Stomach (tissue), 9 donors: ENCODE results near the gene DCXR. TPM values are rescaled to one million over a fixed set of nuclear protein-coding genes. Genes with fewer than 3 reads are reported as not detected.

Source experiments
- DNase-seq, 2 donors: peaks; one replicate each; pipeline versions ENCODE4 v3.0.0 to v3.0.0-alpha.2; 2013 to 2019
- H3K27ac ChIP-seq, 5 donors: fragments of 200-600 bp in 4 of 5; sonication (generic) in 4 of 5; one replicate each; pipeline ENCODE4 v1.5.1; 2013 to 2019; ENCODE audit warnings: mild to moderate bottlenecking in 1 of 5, moderate library complexity in 1 of 5
- H3K27me3 ChIP-seq, 3 donors: fragments of 200-600 bp; sonication (generic); one replicate each; pipeline ENCODE4 v1.5.1; 2017 to 2019; ENCODE audit warnings: mixed run types in 1 of 3
- H3K36me3 ChIP-seq, 4 donors: fragments of 200-600 bp; sonication (generic); 1 replicate in 3 of 4; 2 replicates in 1 of 4; pipeline ENCODE4 v1.5.1; 2016 to 2019
- H3K4me1 ChIP-seq, 4 donors: fragments of 200-600 bp; sonication (generic); one replicate each; pipeline ENCODE4 v1.5.1; 2016 to 2019
- H3K4me3 ChIP-seq, 4 donors: fragments of 200-600 bp; sonication (generic) in 3 of 4; one replicate each; pipeline ENCODE4 v1.5.1; 2016 to 2019; ENCODE audit warnings: mild to moderate bottlenecking in 1 of 4
- H3K9me3 ChIP-seq, 4 donors: fragments of 200-600 bp; sonication (generic); one replicate each; pipeline ENCODE4 v1.5.1; 2016 to 2019
- EP300 ChIP-seq: sonication (generic); formaldehyde crosslinking; IDR thresholded peaks from one replicate; pipeline ENCODE4 v1.6.1; 2017; ENCODE audit warnings: antibody characterized with exemption
- POLR2A ChIP-seq, 4 donors: fragments of 450-650 bp; IDR thresholded peaks; one replicate each; pipeline ENCODE4 v1.6.1; 2016; ENCODE audit warnings: antibody characterized with exemption in 4 of 4, control low read depth in 2 of 4, mild to moderate bottlenecking in 1 of 4, moderate library complexity in 1 of 4
- POLR2AphosphoS5 ChIP-seq, 3 donors: sonication (generic); formaldehyde crosslinking; IDR thresholded peaks; one replicate each; pipeline ENCODE4 v1.6.1; 2016; ENCODE audit warnings: antibody characterized with exemption in 3 of 3
- WGBS, 5 donors: extraction: QIAGEN DNeasy Blood & Tissue Kit in 3 of 5; methylation state at CpG; one replicate each; pipeline versions ENCODE4 v1.1.5 to v1.1.7; 2013 to 2018; 5-methylcytosine and 5-hydroxymethylcytosine counted together
- intact Hi-C: fragments of 100-400 bp; cut with DNase I; formaldehyde crosslinking; loops from one replicate; pipeline ENCODE4 v1.15.1; 2023; ENCODE audit warnings: low total_unique reads
- polyA plus RNA-seq, 3 donors: library from polyadenylated mRNA; stranded (reverse); fragments of 200-250 nt; gene quantifications; one replicate each; pipeline ENCODE4 v1.2.3, GENCODE V29; 2013
- total RNA-seq, 5 donors: library from RNA; depleted of rRNA; stranded (reverse); fragments of >200 nt; gene quantifications; one replicate each; pipeline versions ENCODE4 v1.1.0 to v1.2.3, GENCODE V29; 2014 to 2016
- TF ChIP-seq, protein P1 (sequence below), 7 experiments: fragments of 450-650 bp in 4 of 7; fragments of 200-600 bp in 3 of 7; sonication (generic) in 3 of 7; IDR thresholded peaks; one replicate each; pipeline ENCODE4 v1.5.1; 2016 to 2019; ENCODE audit warnings: antibody characterized with exemption in 7 of 7, control low read depth in 2 of 7, mild to moderate bottlenecking in 1 of 7
- donor health status: healthy with polysubstance abuse.
- donor health status: Bipolar disorder and iron deficiency.
- donor health status: healthy.

Gene DCXR
- total and polyA plus RNA-seq, 8 donors, result 11.1 to 461 (median 231) TPM

DNA sequence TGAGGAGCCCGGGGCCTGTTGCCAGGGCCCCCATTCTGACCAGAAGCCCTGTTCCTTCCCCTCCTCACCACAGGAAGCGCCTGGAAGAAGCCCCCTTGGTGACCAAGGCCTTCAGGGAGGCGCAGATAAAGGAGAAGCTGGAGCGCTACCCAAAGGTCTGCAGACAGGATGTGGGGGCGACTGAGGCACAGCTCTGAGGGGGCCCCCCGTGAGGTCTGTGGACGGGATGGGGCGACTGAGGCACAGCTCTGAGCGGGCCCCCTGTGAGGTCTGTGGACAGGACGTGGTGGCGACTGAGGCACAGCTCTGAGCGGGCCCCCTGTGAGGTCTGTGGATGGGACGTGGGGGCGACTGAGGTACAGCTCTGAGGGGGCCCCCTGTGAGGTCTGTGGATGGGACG lies 28.1 kb downstream of the DCXR start:
- intact Hi-C loops, result no loop called here
- H3K4me1 ChIP-seq, result peaks cover 0 to 28% (median 11%) of the 10 kb centered on the region in 4 donors
- no peaks in the 10 kb centered on the region for H3K27me3 ChIP-seq
- 86 to 94% (median 89%) methylated on average over 11 to 15 of the region's 15 CpGs for WGBS, 5 donors
- DNase-seq, result no peak
- H3K36me3 ChIP-seq, result peaks cover 0 to 40% (median 30%) of the 10 kb centered on the region in 4 donors
- TF ChIP-seq EP300, result no peak
- H3K9me3 ChIP-seq, result no peaks in the 10 kb centered on the region
- H3K27ac ChIP-seq, result no peak overlapping the region
- H3K4me3 ChIP-seq, result no peak overlapping the region

DNA sequence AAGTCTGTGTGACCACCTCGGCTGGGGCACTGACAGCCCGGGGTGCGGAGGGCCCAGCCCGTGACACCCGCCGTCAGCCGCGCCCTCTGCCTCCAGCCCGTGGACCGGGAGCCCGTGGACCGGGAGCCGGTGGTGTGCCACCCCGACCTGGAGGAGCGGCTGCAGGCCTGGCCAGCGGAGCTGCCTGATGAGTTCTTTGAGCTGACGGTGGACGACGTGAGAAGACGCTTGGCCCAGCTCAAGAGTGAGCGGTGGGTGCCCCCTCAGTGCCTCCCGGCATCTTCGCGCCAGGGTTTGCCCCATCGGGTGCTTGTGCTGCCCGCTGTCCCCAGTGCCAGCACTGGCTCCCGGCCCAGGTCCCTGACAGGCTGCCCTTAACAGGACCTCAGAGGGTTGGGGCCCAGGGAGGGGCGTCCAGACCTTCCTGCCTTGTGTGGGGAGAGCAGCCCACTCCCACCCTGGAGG lies 28.5 kb downstream of the DCXR start:
- H3K27me3 ChIP-seq, result no peaks in the 10 kb centered on the region
- 88 to 95% (median 93%) methylated on average over 5 to 28 of the region's 28 CpGs for WGBS, 5 donors
- TF ChIP-seq, protein P1, sequence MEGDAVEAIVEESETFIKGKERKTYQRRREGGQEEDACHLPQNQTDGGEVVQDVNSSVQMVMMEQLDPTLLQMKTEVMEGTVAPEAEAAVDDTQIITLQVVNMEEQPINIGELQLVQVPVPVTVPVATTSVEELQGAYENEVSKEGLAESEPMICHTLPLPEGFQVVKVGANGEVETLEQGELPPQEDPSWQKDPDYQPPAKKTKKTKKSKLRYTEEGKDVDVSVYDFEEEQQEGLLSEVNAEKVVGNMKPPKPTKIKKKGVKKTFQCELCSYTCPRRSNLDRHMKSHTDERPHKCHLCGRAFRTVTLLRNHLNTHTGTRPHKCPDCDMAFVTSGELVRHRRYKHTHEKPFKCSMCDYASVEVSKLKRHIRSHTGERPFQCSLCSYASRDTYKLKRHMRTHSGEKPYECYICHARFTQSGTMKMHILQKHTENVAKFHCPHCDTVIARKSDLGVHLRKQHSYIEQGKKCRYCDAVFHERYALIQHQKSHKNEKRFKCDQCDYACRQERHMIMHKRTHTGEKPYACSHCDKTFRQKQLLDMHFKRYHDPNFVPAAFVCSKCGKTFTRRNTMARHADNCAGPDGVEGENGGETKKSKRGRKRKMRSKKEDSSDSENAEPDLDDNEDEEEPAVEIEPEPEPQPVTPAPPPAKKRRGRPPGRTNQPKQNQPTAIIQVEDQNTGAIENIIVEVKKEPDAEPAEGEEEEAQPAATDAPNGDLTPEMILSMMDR (IDR thresholded peaks at IDR 0.05), result no peak
- TF ChIP-seq POLR2A (IDR thresholded peaks at IDR 0.05) (no peak), EP300 (no peak), POLR2AphosphoS5 (IDR thresholded peaks at IDR 0.05) (no peak)
- intact Hi-C loops, result no loop called here
- H3K9me3 ChIP-seq, result no peaks in the 10 kb centered on the region
- H3K27ac ChIP-seq, result no peak overlapping the region
- peaks cover 0 to 40% (median 30%) of the 10 kb centered on the region in 4 donors for H3K36me3 ChIP-seq
- H3K4me1 ChIP-seq, result peaks cover 0 to 28% (median 13%) of the 10 kb centered on the region in 4 donors
- H3K4me3 ChIP-seq, result no peak overlapping the region
- no peak for DNase-seq

GRCh38 chr17:82008258-82008940 lies 29.1 kb downstream of the DCXR start:
- H3K36me3 ChIP-seq, result peaks cover 0 to 40% (median 27%) of the 10 kb centered on the region in 4 donors
- peaks cover 3 to 32% (median 16%) of the 10 kb centered on the region in 4 donors for H3K4me1 ChIP-seq
- H3K9me3 ChIP-seq, result no peaks in the 10 kb centered on the region
- H3K4me3 ChIP-seq, result no peak overlapping the region
- no peak overlapping the region for H3K27ac ChIP-seq
- no peaks in the 10 kb centered on the region for H3K27me3 ChIP-seq
- TF ChIP-seq, protein P1 (IDR thresholded peaks at IDR 0.05), result no peak
- no peak for TF ChIP-seq POLR2AphosphoS5 (IDR thresholded peaks at IDR 0.05)
- no peak for TF ChIP-seq POLR2A (IDR thresholded peaks at IDR 0.05)
- TF ChIP-seq EP300, result no peak
- DNase-seq, result no peak
- intact Hi-C loops, result no loop called here
- WGBS, 5 donors, result 87 to 94% (median 93%) methylated on average over 17 to 26 of the region's 26 CpGs

GRCh38 chr17:82007495-82008257 lies 29.8 kb downstream of the DCXR start:
- Histone ChIP-seq H3K36me3 (peaks cover 0 to 34% (median 27%) of the 10 kb centered on the region in 4 donors), H3K4me1 (peaks cover 6 to 34% (median 17%) of the 10 kb centered on the region in 4 donors), H3K27ac (no peak overlapping the region), H3K27me3 (no peaks in the 10 kb centered on the region), H3K4me3 (no peak overlapping the region), H3K9me3 (no peaks in the 10 kb centered on the region)
- WGBS, 5 donors, result 82 to 95% (median 91%) methylated on average over 15 to 30 of the region's 30 CpGs
- TF ChIP-seq POLR2AphosphoS5 (IDR thresholded peaks at IDR 0.05) (no peak), POLR2A (IDR thresholded peaks at IDR 0.05) (no peak), EP300 (no peak)
- TF ChIP-seq, protein P1 (IDR thresholded peaks at IDR 0.05), result no peak
- DNase-seq, result no peak
- intact Hi-C loops, result no loop called here
